ENCODE results near the gene CYS1.
"Not testable (repeated sequence)": the region's sequence is repeated elsewhere in the genome, so short reads cannot be mapped to it uniquely, and the experiment has no call there.

CYS1 gene

GRCh38 chr2:10010861-10011605 lies 69.2 kb downstream of the CYS1 start:
- not testable (repeated sequence) for DNase-seq

GRCh38 chr2:10009811-10010781 lies 70.1 kb downstream of the CYS1 start:
- DNase-seq: no peak

- no peak for DNase-seq
Measured at GRCh38 chr2:10009271-10009810, 70.9 kb downstream of the CYS1 start.

GRCh38 chr2:10008809-10009176 lies 71.4 kb downstream of the CYS1 start:
- no peak for DNase-seq

GRCh38 chr2:10007921-10008808 lies 72.0 kb downstream of the CYS1 start:
- no peak for DNase-seq

GRCh38 chr2:10007435-10007834 lies 72.8 kb downstream of the CYS1 start:
- no peak for DNase-seq
